HCT116 (cell line): Measurements from ENCODE around the gene TAF3. TPM values are rescaled to one million over a fixed set of nuclear protein-coding genes. Genes with fewer than 3 reads are reported as not detected.

Source experiments
- ATAC-seq: fragments of 200-7000 bp; cut with Tn5 transposase; 2 replicates; pipeline ENCODE4 v1.9.1; 2020; ENCODE audit warnings: mild to moderate bottlenecking, moderate library complexity
- BruUV-seq: library from RNA; stranded (reverse); fragments of 400-500 nt; replicated peaks from 2 replicates; lab custom pipeline; 2021; lab: Mats Ljungman, UMichigan
- CTCF ChIA-PET: fragments of 300-600 bp; sonication (Branson Sonifier 250); formaldehyde crosslinking; loops from one replicate; lab custom pipeline; 2021; ENCODE audit warnings: antibody characterized with exemption; lab: Charles Lee
- POLR2A ChIA-PET: fragments of 300-600, 350-600 bp; sonication (Branson Sonifier 250); formaldehyde crosslinking; loops from one replicate; lab custom pipeline; 2021; ENCODE audit warnings: antibody characterized with exemption; lab: Charles Lee
- RAD21 ChIA-PET, 2 experiments: fragments of 300-600 bp; sonication (Branson Sonifier 250); formaldehyde crosslinking; loops; one replicate each; lab custom pipeline; 2023; ENCODE audit warnings: low total read pairs in 2 of 2; ENCODE audit not compliant: uncharacterized antibody in 2 of 2, unreplicated experiment in 2 of 2, low non-redundant PET in 1 of 2; lab: Charles Lee
- DNase-seq: peaks from one replicate; pipeline ENCODE4 v3.0.0-alpha.2; 2010; ENCODE audit warnings: low read depth, low spot score
- H2AFZ ChIP-seq: fragments of 200-600 bp; shearing (Covaris generic), sonication (generic); 2 replicates; pipeline ENCODE4 v1.6.1; 2017; ENCODE audit warnings: low read depth, mixed run types, mixed read lengths, antibody characterized with exemption, low read length; ENCODE audit not compliant: poor library complexity, severe bottlenecking
- H3K27ac ChIP-seq: 2 replicates; pipeline ENCODE4 v1.5.1; 2012; ENCODE audit warnings: low read depth, low read length
- H3K27me3 ChIP-seq: fragments of 200-600 bp; sonication (generic); 2 replicates; pipeline ENCODE4 v1.6.1; 2016; ENCODE audit warnings: mixed run types, low read length, mixed read lengths; ENCODE audit not compliant: insufficient read depth
- H3K36me3 ChIP-seq, 2 experiments: fragments of 200-500 bp in 1 of 2; fragments of 200-600 bp in 1 of 2; sonication (Bioruptor generic) in 1 of 2; sonication (generic) in 1 of 2; 2 replicates each; pipeline versions ENCODE4 v1.5.1 to v1.6.1; 2014 to 2016; ENCODE audit warnings: low read length in 2 of 2, inconsistent platforms in 1 of 2, mixed read lengths in 1 of 2, mixed run types in 1 of 2; ENCODE audit not compliant: insufficient read depth in 2 of 2, control insufficient read depth in 1 of 2
- H3K4me1 ChIP-seq, 2 experiments: fragments of 200-600 bp in 1 of 2; sonication (generic) in 1 of 2; 2 replicates each; pipeline versions ENCODE4 v1.5.1 to v1.6.1; 2012 to 2017; ENCODE audit warnings: low read length in 2 of 2, inconsistent platforms in 1 of 2, mild to moderate bottlenecking in 1 of 2, mixed read lengths in 1 of 2, mixed run types in 1 of 2, moderate library complexity in 1 of 2; ENCODE audit not compliant: insufficient read depth in 2 of 2, control insufficient read depth in 1 of 2
- H3K4me2 ChIP-seq: fragments of 200-600 bp; sonication (generic); 2 replicates; pipeline ENCODE4 v1.6.1; 2017; ENCODE audit warnings: mixed run types, low read length, mixed read lengths
- H3K4me3 ChIP-seq, 2 experiments: fragments of 200-600 bp in 1 of 2; sonication (generic) in 1 of 2; replicated peaks in 1 of 2; 2 replicates each; pipeline ENCODE4 v1.5.1; 2011 to 2016; ENCODE audit warnings: low read length in 2 of 2, control low read depth in 1 of 2, low read depth in 1 of 2, mild to moderate bottlenecking in 1 of 2, mixed read lengths in 1 of 2, mixed run types in 1 of 2
- H3K79me2 ChIP-seq: fragments of 200-600 bp; sonication (generic); 2 replicates; pipeline ENCODE4 v1.6.1; 2017; ENCODE audit warnings: mild to moderate bottlenecking, mixed run types, low read length, moderate library complexity, mixed read lengths; ENCODE audit not compliant: insufficient read depth
- H3K9ac ChIP-seq: fragments of 200-600 bp; sonication (generic); 2 replicates; pipeline ENCODE4 v1.6.1; 2016; ENCODE audit warnings: low read length, mixed read lengths
- H3K9me2 ChIP-seq: fragments of 200-600 bp; sonication (generic), shearing (Covaris generic); 2 replicates; pipeline ENCODE4 v1.6.1; 2017; ENCODE audit warnings: mixed run types, mild to moderate bottlenecking, moderate library complexity; ENCODE audit not compliant: insufficient read depth
- H3K9me3 ChIP-seq, 2 experiments: fragments of 200-500 bp in 1 of 2; fragments of 200-600 bp in 1 of 2; sonication (Bioruptor generic) in 1 of 2; sonication (generic) in 1 of 2; 2 replicates each; pipeline ENCODE4 v1.6.1; 2014 to 2017; ENCODE audit warnings: low read length in 2 of 2, mixed read lengths in 2 of 2, inconsistent platforms in 1 of 2, low read depth in 1 of 2, mild to moderate bottlenecking in 1 of 2, mixed run types in 1 of 2, moderate library complexity in 1 of 2; ENCODE audit not compliant: control insufficient read depth in 1 of 2, insufficient read depth in 1 of 2
- H4K20me1 ChIP-seq: fragments of 200-600 bp; sonication (generic), shearing (Covaris generic); 2 replicates; pipeline ENCODE4 v1.6.1; 2017; ENCODE audit warnings: mixed run types, mild to moderate bottlenecking, moderate library complexity; ENCODE audit not compliant: insufficient read depth
- ATF3 ChIP-seq: IDR thresholded peaks from 2 replicates; pipeline ENCODE4 v1.6.1; 2012
- CEBPB ChIP-seq: IDR thresholded peaks from 2 replicates; pipeline ENCODE4 v1.6.1; 2012; ENCODE audit warnings: low read depth
- ELF1 ChIP-seq: IDR thresholded peaks from 2 replicates; pipeline ENCODE4 v1.6.1; 2012; ENCODE audit warnings: low read depth, borderline replicate concordance
- EZH2phosphoT487 ChIP-seq: fragments of 200-600 bp; IDR thresholded peaks from 2 replicates; pipeline ENCODE4 v1.6.1; 2018; ENCODE audit warnings: antibody characterized with exemption, borderline replicate concordance
- MAX ChIP-seq: IDR thresholded peaks from 2 replicates; pipeline ENCODE4 v1.6.1; 2012
- POLR2A ChIP-seq: IDR thresholded peaks from 2 replicates; pipeline ENCODE4 v1.7.0; 2011; ENCODE audit warnings: borderline replicate concordance; ENCODE audit not compliant: insufficient read depth, insufficient read length; ENCODE audit errors: extremely low read depth
- POLR2AphosphoS5 ChIP-seq: IDR thresholded peaks from 2 replicates; pipeline ENCODE4 v1.6.1; 2011; ENCODE audit warnings: mild to moderate bottlenecking, low read depth, low read length, moderate library complexity
- SRF ChIP-seq: IDR thresholded peaks from 2 replicates; pipeline ENCODE4 v1.6.1; 2012; ENCODE audit warnings: low read depth
- TCF7L2 ChIP-seq: IDR thresholded peaks from 2 replicates; pipeline ENCODE4 v1.7.0; 2011; ENCODE audit warnings: borderline replicate concordance, inconsistent platforms; ENCODE audit not compliant: insufficient read depth, insufficient read length; ENCODE audit errors: extremely low read depth
- YY1 ChIP-seq: IDR thresholded peaks from 2 replicates; pipeline ENCODE4 v1.6.1; 2011; ENCODE audit warnings: low read length, low read depth, moderate library complexity, mild to moderate bottlenecking; ENCODE audit not compliant: insufficient replicate concordance; ENCODE audit errors: extremely low read depth
- ZNF274 ChIP-seq: fragments of 200-500 bp; sonication (Bioruptor generic); IDR thresholded peaks from 2 replicates; pipeline ENCODE4 v1.6.1; 2014; ENCODE audit warnings: mild to moderate bottlenecking, low read depth, low read length, inconsistent platforms
- intact Hi-C: fragments of 100-400 bp; cut with micrococcal nuclease; formaldehyde crosslinking; loops from 2 replicates; pipeline ENCODE4 v1.10.0; 2022
- total RNA-seq: library from RNA; stranded (reverse); gene quantifications from one replicate; pipeline ENCODE4 v1.2.1, GENCODE V29; 2021; ENCODE audit not compliant: unreplicated experiment

The TAF3 gene
- total RNA-seq, 1 experiment from 2014 or later, result 8.0 TPM

- RAD21 ChIA-PET, result no interaction called here
These were observed 132.9 kb downstream of the TAF3 start for GRCh38 chr10:7950981-7951847.

GRCh38 chr10:7952266-7952665 is 134.0 kb downstream of the TAF3 start:
- no peak overlapping the region for H2AFZ ChIP-seq
- H3K4me2 ChIP-seq, result no peak overlapping the region
- ChIA-PET POLR2A (no interaction called here), CTCF (no interaction called here), RAD21 (no interaction called here)
- no peaks in the 10 kb centered on the region for H3K79me2 ChIP-seq
- H3K9me3 ChIP-seq, result no peaks in the 10 kb centered on the region
- ATAC-seq (no peak), DNase-seq (no peak)
- no peak overlapping the region for H3K4me3 ChIP-seq
- no peaks in the 10 kb centered on the region for H3K36me3 ChIP-seq
- TF ChIP-seq POLR2A (no peak), EZH2phosphoT487 (no peak), TCF7L2 (no peak), YY1 (no peak), ELF1 (no peak), ATF3 (no peak)
- intact Hi-C loops, result no loop called here
- H3K9ac ChIP-seq, result no peak overlapping the region
- no peaks in the 10 kb centered on the region for H4K20me1 ChIP-seq
- no peaks in the 10 kb centered on the region for H3K27me3 ChIP-seq
- peaks cover 0 to 4% of the 10 kb centered on the region in 2 experiments; a peak in 1 of 4 replicates for H3K4me1 ChIP-seq
- no TSS peak for BruUV-seq
- H3K27ac ChIP-seq, result no peak overlapping the region
- no peaks in the 10 kb centered on the region for H3K9me2 ChIP-seq

More at GRCh38 chr10:7950981-7951847, 132.9 kb downstream of the TAF3 start:
- no peak overlapping the region for H3K4me3 ChIP-seq
- TF ChIP-seq MAX (no peak), CEBPB (no peak), ZNF274 (no peak), SRF (no peak), POLR2AphosphoS5 (no peak), POLR2A (no peak)
- H3K4me1 ChIP-seq, result no peaks in the 10 kb centered on the region
- no peak overlapping the region for H2AFZ ChIP-seq
- H4K20me1 ChIP-seq, result no peaks in the 10 kb centered on the region
- H3K27ac ChIP-seq, result no peak overlapping the region
- H3K4me2 ChIP-seq, result no peak overlapping the region
- DNase-seq (no peak), ATAC-seq (no peak)
- H3K9me3 ChIP-seq, result no peaks in the 10 kb centered on the region
- ChIA-PET CTCF (no interaction called here), POLR2A (no interaction called here)
- no peaks in the 10 kb centered on the region for H3K79me2 ChIP-seq
- no peaks in the 10 kb centered on the region for H3K9me2 ChIP-seq
- H3K36me3 ChIP-seq, result no peaks in the 10 kb centered on the region
- H3K9ac ChIP-seq, result no peak overlapping the region
- intact Hi-C loops, result no loop called here
- H3K27me3 ChIP-seq, result no peaks in the 10 kb centered on the region
- BruUV-seq, result no TSS peak
